ENCODE data around the gene ABHD16B.
"Not testable (repeated sequence)": the region's sequence is repeated elsewhere in the genome, so short reads cannot be mapped to it uniquely, and the experiment has no call there.

Gene ABHD16B

GRCh38 chr20:63856098-63856511 is 5.2 kb upstream of the ABHD16B start:
- DNase-seq, result no peak

- no peak for DNase-seq
Observed at GRCh38 chr20:63857764-63858392, 3.4 kb upstream of the ABHD16B start.

GRCh38 chr20:63858393-63859165 is 2.7 kb upstream of the ABHD16B start:
- DNase-seq, result no peak

GRCh38 chr20:63859166-63859699 is 2.1 kb upstream of the ABHD16B start:
- DNase-seq, result no peak

GRCh38 chr20:63860325-63861051 is 810 bp upstream of the ABHD16B start:
- DNase-seq, result no peak

GRCh38 chr20:63861981-63862901 is 943 bp downstream of the ABHD16B start:
- no peak for DNase-seq

- no peak for DNase-seq
Observed at GRCh38 chr20:63863021-63863797, 1.9 kb downstream of the ABHD16B start.

GRCh38 chr20:63863798-63864544 is 2.7 kb downstream of the ABHD16B start:
- peak; percentile 82 for DNase-seq

- DNase-seq, result no peak
Observed at GRCh38 chr20:63864545-63864977, 3.3 kb downstream of the ABHD16B start.

GRCh38 chr20:63864978-63865640 is 3.8 kb downstream of the ABHD16B start, which contains the start of gene TPD52L2:
TSS of gene TPD52L2 (plus strand) at chr20:63865270. CDS start at chr20:63865366, 96 bp downstream.
- peak; percentile 100 for DNase-seq

GRCh38 chr20:63867042-63867441 is 5.7 kb downstream of the ABHD16B start:
- not testable (repeated sequence) for DNase-seq

- no peak for DNase-seq
Observed at GRCh38 chr20:63868264-63868663, 7.0 kb downstream of the ABHD16B start.

- no peak for DNase-seq
Observed at GRCh38 chr20:63873477-63873971, 12.2 kb downstream of the ABHD16B start.

GRCh38 chr20:63874241-63874640 is 12.9 kb downstream of the ABHD16B start:
- not testable (repeated sequence) for DNase-seq

- DNase-seq, result peak; percentile 98
Observed at GRCh38 chr20:63876489-63877036, 15.3 kb downstream of the ABHD16B start.

GRCh38 chr20:63877755-63878470 is 16.6 kb downstream of the ABHD16B start:
- no peak for DNase-seq

GRCh38 chr20:63878899-63879663 is 17.8 kb downstream of the ABHD16B start:
- DNase-seq, result peak; percentile 65

- not testable (repeated sequence) for DNase-seq
Observed at GRCh38 chr20:63880901-63881300, 19.6 kb downstream of the ABHD16B start.

All from NCI-H2171 treated with DMSO at 0.1 percent for 48 hours (cell line).